ENCODE measurements around the gene GCHFR.

- no peak for TF ChIP-seq CTCF (IDR thresholded peaks at IDR 0.05)
- TF ChIP-seq EP300 (IDR thresholded peaks at IDR 0.05; ENCODE audit: low read depth): no peak
These were observed 3.9 kb upstream of the GCHFR start for GRCh38 chr15:40759961-40760360.

All from transverse colon (tissue), 3 donors.